ENCODE data around the gene MXRA5.
"Not testable (repeated sequence)": the region's sequence is repeated elsewhere in the genome, so short reads cannot be mapped to it uniquely, and the experiment has no call there.

The MXRA5 gene

GRCh38 chrX:3360881-3361280 is 14.4 kb upstream of the MXRA5 start:
- Histone ChIP-seq H3K9me3 (ENCODE audit: insufficient read depth, low read length) (no peaks in the 10 kb centered on the region), H3K4me1 (ENCODE audit: insufficient read depth, insufficient read length) (no peaks in the 10 kb centered on the region), H3K9ac (ENCODE audit: insufficient read length, low read depth) (no peak overlapping the region), H3K36me3 (ENCODE audit: insufficient read depth, insufficient read length, low read length) (no peaks in the 10 kb centered on the region), H3K27me3 (ENCODE audit: insufficient read depth, insufficient read length) (no peaks in the 10 kb centered on the region), H3K4me3 (ENCODE audit: insufficient read length, low read depth) (no peak overlapping the region)
- no peak for DNase-seq (ENCODE audit: low read depth, low spot score)
- TF ChIP-seq SUZ12 (IDR thresholded peaks at IDR 0.05; ENCODE audit: extremely low read depth, insufficient read depth, insufficient read length) (no peak), YY1 (IDR thresholded peaks at IDR 0.05; ENCODE audit: insufficient read depth, insufficient read length) (no peak), ZNF274 (IDR thresholded peaks at IDR 0.05; ENCODE audit: low read depth, low read length) (no peak)

- H3K36me3 ChIP-seq (ENCODE audit: insufficient read depth, insufficient read length, low read length); H3K4me3 ChIP-seq (ENCODE audit: insufficient read length, low read depth); H3K4me1 ChIP-seq (ENCODE audit: insufficient read depth, insufficient read length); H3K9ac ChIP-seq (ENCODE audit: insufficient read length, low read depth); DNase-seq (ENCODE audit: low read depth, low spot score): not testable (repeated sequence)
- peaks cover 13% of the 10 kb centered on the region for H3K27me3 ChIP-seq (ENCODE audit: insufficient read depth, insufficient read length)
- H3K9me3 ChIP-seq (ENCODE audit: insufficient read depth, low read length), result peaks cover 15% of the 10 kb centered on the region; the same call in 1 of the 2 replicates
Observed at GRCh38 chrX:3352741-3353140, 6.3 kb upstream of the MXRA5 start.

- Histone ChIP-seq H3K4me1 (ENCODE audit: insufficient read depth, insufficient read length) (no peaks in the 10 kb centered on the region), H3K9me3 (ENCODE audit: insufficient read depth, low read length) (peaks cover 15% of the 10 kb centered on the region; the same call in 1 of the 2 replicates), H3K27me3 (ENCODE audit: insufficient read depth, insufficient read length) (peaks cover 20% of the 10 kb centered on the region), H3K4me3 (ENCODE audit: insufficient read length, low read depth) (no peak overlapping the region), H3K36me3 (ENCODE audit: insufficient read depth, insufficient read length, low read length) (no peaks in the 10 kb centered on the region), H3K9ac (ENCODE audit: insufficient read length, low read depth) (no peak overlapping the region)
- TF ChIP-seq SUZ12 (IDR thresholded peaks at IDR 0.05; ENCODE audit: extremely low read depth, insufficient read depth, insufficient read length), result no peak
- TF ChIP-seq ZNF274 (IDR thresholded peaks at IDR 0.05; ENCODE audit: low read depth, low read length), result no peak
- no peak for TF ChIP-seq YY1 (IDR thresholded peaks at IDR 0.05; ENCODE audit: insufficient read depth, insufficient read length)
- DNase-seq (ENCODE audit: low read depth, low spot score), result no peak
Observed at GRCh38 chrX:3351276-3351675, 4.8 kb upstream of the MXRA5 start.

- Histone ChIP-seq H3K4me3 (ENCODE audit: insufficient read length, low read depth) (no peak overlapping the region), H3K4me1 (ENCODE audit: insufficient read depth, insufficient read length) (no peaks in the 10 kb centered on the region), H3K9me3 (ENCODE audit: insufficient read depth, low read length) (peaks cover 11% of the 10 kb centered on the region; the same call in 1 of the 2 replicates), H3K9ac (ENCODE audit: insufficient read length, low read depth) (no peak overlapping the region), H3K36me3 (ENCODE audit: insufficient read depth, insufficient read length, low read length) (no peaks in the 10 kb centered on the region), H3K27me3 (ENCODE audit: insufficient read depth, insufficient read length) (peaks cover 51% of the 10 kb centered on the region)
- TF ChIP-seq SUZ12 (IDR thresholded peaks at IDR 0.05; ENCODE audit: extremely low read depth, insufficient read depth, insufficient read length) (no peak), ZNF274 (IDR thresholded peaks at IDR 0.05; ENCODE audit: low read depth, low read length) (no peak), YY1 (IDR thresholded peaks at IDR 0.05; ENCODE audit: insufficient read depth, insufficient read length) (no peak)
- no peak for DNase-seq (ENCODE audit: low read depth, low spot score)
Observed at GRCh38 chrX:3348191-3348590, 1.7 kb upstream of the MXRA5 start.

GRCh38 chrX:3345281-3346191 is 916 bp downstream of the MXRA5 start:
- Histone ChIP-seq H3K27me3 (ENCODE audit: insufficient read depth, insufficient read length) (peaks cover 53% of the 10 kb centered on the region), H3K36me3 (ENCODE audit: insufficient read depth, insufficient read length, low read length) (no peaks in the 10 kb centered on the region), H3K4me1 (ENCODE audit: insufficient read depth, insufficient read length) (no peaks in the 10 kb centered on the region), H3K9me3 (ENCODE audit: insufficient read depth, low read length) (peaks cover 11% of the 10 kb centered on the region; the same call in 1 of the 2 replicates), H3K4me3 (ENCODE audit: insufficient read length, low read depth) (peak overlapping the region; percentile 51), H3K9ac (ENCODE audit: insufficient read length, low read depth) (peak overlapping the region; percentile 67)
- TF ChIP-seq SUZ12 (IDR thresholded peaks at IDR 0.05; ENCODE audit: extremely low read depth, insufficient read depth, insufficient read length) (no peak), ZNF274 (IDR thresholded peaks at IDR 0.05; ENCODE audit: low read depth, low read length) (no peak), YY1 (IDR thresholded peaks at IDR 0.05; ENCODE audit: insufficient read depth, insufficient read length) (no peak)
- DNase-seq (ENCODE audit: low read depth, low spot score), result no peak

- peaks cover 48% of the 10 kb centered on the region for H3K27me3 ChIP-seq (ENCODE audit: insufficient read depth, insufficient read length)
- H3K9ac ChIP-seq (ENCODE audit: insufficient read length, low read depth); H3K9me3 ChIP-seq (ENCODE audit: insufficient read depth, low read length); H3K36me3 ChIP-seq (ENCODE audit: insufficient read depth, insufficient read length, low read length); DNase-seq (ENCODE audit: low read depth, low spot score); H3K4me1 ChIP-seq (ENCODE audit: insufficient read depth, insufficient read length); H3K4me3 ChIP-seq (ENCODE audit: insufficient read length, low read depth): not testable (repeated sequence)
Observed at GRCh38 chrX:3343569-3343968, 2.9 kb downstream of the MXRA5 start.

GRCh38 chrX:3340016-3340415 is 6.4 kb downstream of the MXRA5 start:
- Histone ChIP-seq H3K9me3 (ENCODE audit: insufficient read depth, low read length) (no peaks in the 10 kb centered on the region), H3K9ac (ENCODE audit: insufficient read length, low read depth) (no peak overlapping the region), H3K4me3 (ENCODE audit: insufficient read length, low read depth) (no peak overlapping the region), H3K4me1 (ENCODE audit: insufficient read depth, insufficient read length) (no peaks in the 10 kb centered on the region), H3K27me3 (ENCODE audit: insufficient read depth, insufficient read length) (peaks cover 20% of the 10 kb centered on the region), H3K36me3 (ENCODE audit: insufficient read depth, insufficient read length, low read length) (no peaks in the 10 kb centered on the region)
- TF ChIP-seq SUZ12 (IDR thresholded peaks at IDR 0.05; ENCODE audit: extremely low read depth, insufficient read depth, insufficient read length) (no peak), ZNF274 (IDR thresholded peaks at IDR 0.05; ENCODE audit: low read depth, low read length) (no peak)
- no peak for DNase-seq (ENCODE audit: low read depth, low spot score)
